ENCODE data around the gene SCARB1. TPM values are rescaled to one million over a fixed set of nuclear protein-coding genes. Genes with fewer than 3 reads are reported as not detected.

The SCARB1 gene
- total RNA-seq, 2 donors from 2014 or later, result 44.9 to 83.1 TPM

- H3K4me1 ChIP-seq, result peaks cover 5% of the 10 kb centered on the region
- no peak for TF ChIP-seq CTCF (IDR thresholded peaks at IDR 0.05)
- no peak overlapping the region for H3K4me3 ChIP-seq
- no peaks in the 10 kb centered on the region for H3K27me3 ChIP-seq
- H3K36me3 ChIP-seq, result no peaks in the 10 kb centered on the region
- no peak for DNase-seq
- H3K9ac ChIP-seq (ENCODE audit: low read depth in 2 of 2, low read length in 2 of 2), result no peak overlapping the region
- no peak overlapping the region for H3K27ac ChIP-seq
- H3K9me3 ChIP-seq, result no peaks in the 10 kb centered on the region
- intact Hi-C loops (cut with DNase I), result no loop called here
These were observed 8.5 kb upstream of the SCARB1 start for GRCh38 chr12:124872068-124872719.

- Histone ChIP-seq H3K27ac (no peak overlapping the region), H3K9ac (ENCODE audit: low read depth in 2 of 2, low read length in 2 of 2) (no peak overlapping the region), H3K4me3 (no peak overlapping the region), H3K4me1 (peaks cover 5% of the 10 kb centered on the region), H3K36me3 (no peaks in the 10 kb centered on the region), H3K27me3 (no peaks in the 10 kb centered on the region), H3K9me3 (no peaks in the 10 kb centered on the region)
- no peak for TF ChIP-seq CTCF (IDR thresholded peaks at IDR 0.05)
- DNase-seq, result no peak
- intact Hi-C loops (cut with DNase I), result no loop called here
These were observed 7.6 kb upstream of the SCARB1 start for GRCh38 chr12:124871297-124871696.

- Histone ChIP-seq H3K9me3 (no peaks in the 10 kb centered on the region), H3K27me3 (no peaks in the 10 kb centered on the region), H3K9ac (ENCODE audit: low read depth in 2 of 2, low read length in 2 of 2) (no peak overlapping the region), H3K27ac (no peak overlapping the region), H3K36me3 (no peaks in the 10 kb centered on the region), H3K4me3 (no peak overlapping the region), H3K4me1 (peaks cover 5% of the 10 kb centered on the region)
- no peak for DNase-seq
- intact Hi-C loops (cut with DNase I), result no loop called here
- no peak for TF ChIP-seq CTCF (IDR thresholded peaks at IDR 0.05)
These were observed 6.9 kb upstream of the SCARB1 start for GRCh38 chr12:124870515-124870914.

GRCh38 chr12:124869059-124869665 lies 5.5 kb upstream of the SCARB1 start:
- H3K27ac ChIP-seq, result peak overlapping the region; percentile 4
- no peak overlapping the region for H3K4me3 ChIP-seq
- no peak for TF ChIP-seq CTCF (IDR thresholded peaks at IDR 0.05)
- no peaks in the 10 kb centered on the region for H3K9me3 ChIP-seq
- DNase-seq, result no peak
- H3K27me3 ChIP-seq, result no peaks in the 10 kb centered on the region
- H3K36me3 ChIP-seq, result no peaks in the 10 kb centered on the region
- H3K9ac ChIP-seq (ENCODE audit: low read depth in 2 of 2, low read length in 2 of 2), result no peak overlapping the region
- intact Hi-C loops (cut with DNase I), result no loop called here
- no peaks in the 10 kb centered on the region for H3K4me1 ChIP-seq

GRCh38 chr12:124868252-124869058 lies 4.8 kb upstream of the SCARB1 start:
- intact Hi-C loops (cut with DNase I), result no loop called here
- H3K4me1 ChIP-seq, result no peaks in the 10 kb centered on the region
- no peak for DNase-seq
- no peak overlapping the region for H3K4me3 ChIP-seq
- TF ChIP-seq CTCF (IDR thresholded peaks at IDR 0.05), result no peak
- H3K27me3 ChIP-seq, result no peaks in the 10 kb centered on the region
- H3K36me3 ChIP-seq, result no peaks in the 10 kb centered on the region
- H3K27ac ChIP-seq, result peak overlapping the region; percentile 4
- H3K9me3 ChIP-seq, result no peaks in the 10 kb centered on the region
- no peak overlapping the region for H3K9ac ChIP-seq (ENCODE audit: low read depth in 2 of 2, low read length in 2 of 2)
